Panc1 (cell line): ENCODE data around the gene NUAK2. TPM values are rescaled to one million over a fixed set of nuclear protein-coding genes. Genes with fewer than 3 reads are reported as not detected.

Experiments used
- ATAC-seq: fragments of 200-7000 bp; cut with Tn5 transposase; 2 replicates; pipeline ENCODE4 v1.9.1; 2020; ENCODE audit warnings: mild to moderate bottlenecking, moderate library complexity
- BruUV-seq: library from RNA; stranded (reverse); fragments of 400-500 nt; replicated peaks from 2 replicates; lab custom pipeline; 2021; lab: Mats Ljungman, UMichigan
- CTCF ChIA-PET: fragments of 300-600 bp; sonication (Branson Sonifier 250); formaldehyde crosslinking; loops from one replicate; lab custom pipeline; 2022; ENCODE audit warnings: antibody characterized with exemption; lab: Charles Lee
- POLR2A ChIA-PET: fragments of 300-600 bp; sonication (Branson Sonifier 250); formaldehyde crosslinking; loops from one replicate; lab custom pipeline; 2022; ENCODE audit warnings: antibody characterized with exemption; lab: Charles Lee
- DNase-seq: peaks from one replicate; pipeline ENCODE4 v3.0.0-alpha.2; 2010; ENCODE audit warnings: low read depth, low spot score
- H3K27ac ChIP-seq: 2 replicates; pipeline ENCODE4 v1.5.1; 2011; ENCODE audit warnings: mild to moderate bottlenecking, low read length, inconsistent platforms
- H3K27me3 ChIP-seq: fragments of 200-500 bp; sonication (Bioruptor generic); 2 replicates; pipeline ENCODE4 v1.6.0; 2014; ENCODE audit warnings: low read length, inconsistent platforms; ENCODE audit not compliant: control insufficient read depth, insufficient read depth
- H3K36me3 ChIP-seq: fragments of 200-500 bp; sonication (Bioruptor generic); 2 replicates; pipeline ENCODE4 v1.5.1; 2014; ENCODE audit warnings: inconsistent platforms, mild to moderate bottlenecking, low read length, moderate library complexity; ENCODE audit not compliant: control insufficient read depth, insufficient read depth
- H3K4me1 ChIP-seq: 2 replicates; pipeline ENCODE4 v1.5.1; 2011; ENCODE audit warnings: inconsistent platforms, mild to moderate bottlenecking, low read length, moderate library complexity; ENCODE audit not compliant: control insufficient read depth, insufficient read depth
- H3K4me3 ChIP-seq, 2 experiments: 2 replicates each; pipeline ENCODE4 v1.5.1; 2011 to 2012; ENCODE audit warnings: low read depth in 2 of 2, low read length in 2 of 2, mild to moderate bottlenecking in 2 of 2, inconsistent platforms in 1 of 2, moderate library complexity in 1 of 2
- H3K9me3 ChIP-seq: fragments of 200-500 bp; sonication (Bioruptor generic); 2 replicates; pipeline ENCODE4 v1.5.1; 2014; ENCODE audit warnings: low read depth, mild to moderate bottlenecking, inconsistent platforms, low read length, moderate library complexity; ENCODE audit not compliant: control insufficient read depth, insufficient read depth
- CTCF ChIP-seq: fragments of 450-650 bp; IDR thresholded peaks from 2 replicates; pipeline ENCODE4 v1.5.1; 2017; ENCODE audit warnings: mild to moderate bottlenecking
- POLR2AphosphoS5 ChIP-seq: IDR thresholded peaks from 2 replicates; pipeline ENCODE4 v1.6.1; 2012; ENCODE audit warnings: mild to moderate bottlenecking, low read depth, low read length, moderate library complexity
- SIN3A ChIP-seq: IDR thresholded peaks from 2 replicates; pipeline ENCODE4 v1.6.1; 2012; ENCODE audit warnings: low read depth, mild to moderate bottlenecking, low read length, moderate library complexity, borderline replicate concordance; ENCODE audit not compliant: insufficient read depth
- TCF7L2 ChIP-seq: IDR thresholded peaks from 2 replicates; pipeline ENCODE4 v1.6.1; 2011; ENCODE audit warnings: mild to moderate bottlenecking, low read depth, low read length, inconsistent platforms
- in situ Hi-C: cut with HindIII; loops from 2 replicates; pipeline ENCODE4 v1.10.0; 2016; ENCODE audit warnings: low sequenced_read_pairs, low pct_unique_long_range_greater_than_20kb
- intact Hi-C: fragments of 100-400 bp; cut with micrococcal nuclease; formaldehyde crosslinking; loops from one replicate; pipeline ENCODE4 v1.10.0; 2022; ENCODE audit not compliant: unreplicated experiment
- total RNA-seq: library from RNA; stranded (reverse); gene quantifications from one replicate; pipeline ENCODE4 v1.2.1, GENCODE V29; 2021; ENCODE audit not compliant: unreplicated experiment
- TF ChIP-seq, protein P1 (sequence below), 2 experiments: IDR thresholded peaks; 2 replicates each; pipeline ENCODE4 v1.6.1; 2011 to 2012; ENCODE audit warnings: low read depth in 2 of 2, control low read depth in 1 of 2, low read length in 1 of 2, mild to moderate bottlenecking in 1 of 2, moderate library complexity in 1 of 2; ENCODE audit not compliant: insufficient read depth in 1 of 2

The NUAK2 gene
- total RNA-seq, 1 experiment from 2014 or later, result 17.4 TPM

DNA sequence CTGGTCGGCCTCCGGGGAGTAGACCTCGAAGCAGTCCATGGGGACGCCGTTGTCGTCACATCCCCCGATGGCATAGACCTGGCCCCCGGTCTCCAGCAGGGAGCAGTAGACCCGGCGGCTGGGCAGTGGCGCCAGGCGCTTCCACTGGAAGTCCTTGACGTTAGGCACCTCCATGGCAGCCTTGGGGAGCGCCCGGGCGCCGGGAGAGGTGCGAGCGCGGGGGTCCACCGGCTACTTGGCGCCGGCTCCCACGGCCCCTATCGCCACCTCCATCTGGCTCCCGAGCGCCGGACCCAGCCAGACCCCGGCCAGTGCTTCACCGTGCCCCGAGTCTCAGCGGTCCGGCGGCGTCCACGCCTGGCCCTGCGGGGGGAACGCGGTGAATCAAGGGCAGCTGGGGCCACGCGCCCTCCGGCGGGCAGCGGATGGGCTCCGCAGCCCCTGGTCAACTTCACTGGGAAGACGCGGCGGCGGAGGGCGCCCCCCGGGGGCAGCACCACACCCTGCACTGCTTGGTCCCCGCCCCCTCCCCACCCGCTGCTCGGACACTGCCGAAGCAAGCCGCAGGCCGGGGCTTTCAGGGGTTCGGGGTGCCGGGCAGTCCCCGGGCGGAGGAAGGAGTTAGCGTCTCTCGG is 22.0 kb upstream of the NUAK2 start:
- H3K27me3 ChIP-seq, result peaks cover 10% of the 10 kb centered on the region
- no peaks in the 10 kb centered on the region for H3K9me3 ChIP-seq
- no peaks in the 10 kb centered on the region for H3K4me1 ChIP-seq
- DNase-seq (no peak), ATAC-seq (no peak)
- CTCF ChIA-PET, result no interaction called here
- no peaks in the 10 kb centered on the region for H3K36me3 ChIP-seq
- peak overlapping the region in 1 of 2 experiments; percentile 16; a peak in 3 of 4 replicates for H3K4me3 ChIP-seq
- in situ Hi-C loops (no loop called here), intact Hi-C loops (no loop called here)
- TF ChIP-seq, protein P1, sequence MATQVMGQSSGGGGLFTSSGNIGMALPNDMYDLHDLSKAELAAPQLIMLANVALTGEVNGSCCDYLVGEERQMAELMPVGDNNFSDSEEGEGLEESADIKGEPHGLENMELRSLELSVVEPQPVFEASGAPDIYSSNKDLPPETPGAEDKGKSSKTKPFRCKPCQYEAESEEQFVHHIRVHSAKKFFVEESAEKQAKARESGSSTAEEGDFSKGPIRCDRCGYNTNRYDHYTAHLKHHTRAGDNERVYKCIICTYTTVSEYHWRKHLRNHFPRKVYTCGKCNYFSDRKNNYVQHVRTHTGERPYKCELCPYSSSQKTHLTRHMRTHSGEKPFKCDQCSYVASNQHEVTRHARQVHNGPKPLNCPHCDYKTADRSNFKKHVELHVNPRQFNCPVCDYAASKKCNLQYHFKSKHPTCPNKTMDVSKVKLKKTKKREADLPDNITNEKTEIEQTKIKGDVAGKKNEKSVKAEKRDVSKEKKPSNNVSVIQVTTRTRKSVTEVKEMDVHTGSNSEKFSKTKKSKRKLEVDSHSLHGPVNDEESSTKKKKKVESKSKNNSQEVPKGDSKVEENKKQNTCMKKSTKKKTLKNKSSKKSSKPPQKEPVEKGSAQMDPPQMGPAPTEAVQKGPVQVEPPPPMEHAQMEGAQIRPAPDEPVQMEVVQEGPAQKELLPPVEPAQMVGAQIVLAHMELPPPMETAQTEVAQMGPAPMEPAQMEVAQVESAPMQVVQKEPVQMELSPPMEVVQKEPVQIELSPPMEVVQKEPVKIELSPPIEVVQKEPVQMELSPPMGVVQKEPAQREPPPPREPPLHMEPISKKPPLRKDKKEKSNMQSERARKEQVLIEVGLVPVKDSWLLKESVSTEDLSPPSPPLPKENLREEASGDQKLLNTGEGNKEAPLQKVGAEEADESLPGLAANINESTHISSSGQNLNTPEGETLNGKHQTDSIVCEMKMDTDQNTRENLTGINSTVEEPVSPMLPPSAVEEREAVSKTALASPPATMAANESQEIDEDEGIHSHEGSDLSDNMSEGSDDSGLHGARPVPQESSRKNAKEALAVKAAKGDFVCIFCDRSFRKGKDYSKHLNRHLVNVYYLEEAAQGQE (IDR thresholded peaks at IDR 0.05; ENCODE audit: insufficient read depth in 1 of 2, low read depth in 2 of 2, low read length in 1 of 2), result no peak
- TF ChIP-seq CTCF (peak; percentile 27; the same call in 1 of the 2 replicates), POLR2AphosphoS5 (no peak)
- POLR2A ChIA-PET, result no interaction called here
- H3K27ac ChIP-seq, result no peak overlapping the region
- BruUV-seq, result no TSS peak

DNA sequence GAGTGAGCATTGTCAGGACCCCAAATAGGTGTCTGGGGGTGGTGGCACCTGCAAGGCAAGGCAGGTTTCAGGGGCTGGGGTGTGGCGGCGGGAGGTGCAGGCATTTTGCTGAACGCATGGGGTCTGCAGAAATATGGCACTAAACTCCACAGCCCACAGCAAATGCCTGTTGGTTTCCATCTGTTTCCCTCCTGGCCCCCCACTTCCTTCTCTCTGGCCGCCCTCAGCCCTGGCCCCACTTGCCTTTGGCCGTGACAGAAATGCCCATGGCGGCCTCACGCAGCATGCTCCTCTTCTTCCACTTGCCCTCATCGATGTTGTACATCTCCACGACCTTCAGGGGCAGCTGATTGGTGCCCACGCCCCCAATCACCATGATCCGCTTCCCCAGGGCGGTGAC is 21.4 kb upstream of the NUAK2 start:
- ATAC-seq (no peak), DNase-seq (no peak)
- H3K27ac ChIP-seq, result no peak overlapping the region
- intact Hi-C loops (no loop called here), in situ Hi-C loops (no loop called here)
- TF ChIP-seq SIN3A (no peak), POLR2AphosphoS5 (no peak), CTCF (no peak), TCF7L2 (no peak)
- TF ChIP-seq, protein P1 (IDR thresholded peaks at IDR 0.05; ENCODE audit: insufficient read depth in 1 of 2, low read depth in 2 of 2, low read length in 1 of 2), result no peak
- H3K4me3 ChIP-seq, result no peak overlapping the region
- ChIA-PET CTCF (no interaction called here), POLR2A (no interaction called here)
- H3K27me3 ChIP-seq, result peaks cover 10% of the 10 kb centered on the region
- BruUV-seq, result no TSS peak
- H3K4me1 ChIP-seq, result no peaks in the 10 kb centered on the region
- no peaks in the 10 kb centered on the region for H3K9me3 ChIP-seq
- no peaks in the 10 kb centered on the region for H3K36me3 ChIP-seq
